Measurements from ENCODE around the gene GBA2.

GBA2 gene

GRCh38 chr9:35719546-35719945 lies 29.5 kb downstream of the GBA2 start:
- TF ChIP-seq CTCF (IDR thresholded peaks at IDR 0.05) = no peak

- TF ChIP-seq CTCF (IDR thresholded peaks at IDR 0.05) = no peak
Observed at GRCh38 chr9:35718721-35719511, 30.1 kb downstream of the GBA2 start.

- TF ChIP-seq CTCF (IDR thresholded peaks at IDR 0.05) = no peak
Observed at GRCh38 chr9:35717132-35717870, 31.7 kb downstream of the GBA2 start.

GRCh38 chr9:35716230-35716629 lies 32.8 kb downstream of the GBA2 start:
- no peak for TF ChIP-seq CTCF (IDR thresholded peaks at IDR 0.05)

- TF ChIP-seq CTCF (IDR thresholded peaks at IDR 0.05) = no peak
Observed at GRCh38 chr9:35714579-35715252, 34.3 kb downstream of the GBA2 start.

GRCh38 chr9:35714123-35714522 lies 34.9 kb downstream of the GBA2 start:
- TF ChIP-seq CTCF (IDR thresholded peaks at IDR 0.05) = no peak

GRCh38 chr9:35713578-35713977 lies 35.5 kb downstream of the GBA2 start:
- no peak for TF ChIP-seq CTCF (IDR thresholded peaks at IDR 0.05)

Data from LNCAP (cell line).